HG02870 (cell line): ENCODE measurements around the gene AANAT.

ENCODE experiments used
- ATAC-seq: cut with Tn5 transposase; IDR thresholded peaks from one replicate; pipeline ENCODE4 v1.9.1; 2021; ENCODE audit warnings: mild to moderate bottlenecking, moderate library complexity; ENCODE audit not compliant: unreplicated experiment

AANAT gene

DNA sequence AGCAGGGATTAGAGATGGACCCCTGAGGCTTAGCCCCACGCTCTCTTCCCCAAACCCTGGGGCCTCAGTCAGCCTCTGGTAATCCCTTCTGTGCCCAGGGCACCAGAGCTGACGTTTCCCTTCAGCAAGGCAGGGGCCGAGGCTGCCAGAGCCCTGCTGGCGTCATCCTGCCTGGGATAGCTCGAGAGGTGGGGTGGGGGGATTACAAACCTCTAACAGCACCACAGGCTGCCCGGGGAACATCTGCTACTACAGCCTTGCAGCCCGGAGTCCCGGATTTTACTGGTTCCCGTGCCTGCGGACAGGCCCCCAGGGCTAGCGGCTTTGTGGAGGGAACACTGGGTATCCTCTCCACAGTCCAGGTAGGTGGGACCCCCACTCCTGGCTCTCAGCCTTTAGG is at the start of gene AANAT:
TSS of gene AANAT (plus strand) at position 238 of the 400 bp plus-strand sequence. CDS start 1,144 bp downstream, outside the sequence.
- no peak for ATAC-seq

GRCh38 chr17:76419576-76420260 is 47.7 kb upstream of the AANAT start:
- ATAC-seq, result no peak

DNA sequence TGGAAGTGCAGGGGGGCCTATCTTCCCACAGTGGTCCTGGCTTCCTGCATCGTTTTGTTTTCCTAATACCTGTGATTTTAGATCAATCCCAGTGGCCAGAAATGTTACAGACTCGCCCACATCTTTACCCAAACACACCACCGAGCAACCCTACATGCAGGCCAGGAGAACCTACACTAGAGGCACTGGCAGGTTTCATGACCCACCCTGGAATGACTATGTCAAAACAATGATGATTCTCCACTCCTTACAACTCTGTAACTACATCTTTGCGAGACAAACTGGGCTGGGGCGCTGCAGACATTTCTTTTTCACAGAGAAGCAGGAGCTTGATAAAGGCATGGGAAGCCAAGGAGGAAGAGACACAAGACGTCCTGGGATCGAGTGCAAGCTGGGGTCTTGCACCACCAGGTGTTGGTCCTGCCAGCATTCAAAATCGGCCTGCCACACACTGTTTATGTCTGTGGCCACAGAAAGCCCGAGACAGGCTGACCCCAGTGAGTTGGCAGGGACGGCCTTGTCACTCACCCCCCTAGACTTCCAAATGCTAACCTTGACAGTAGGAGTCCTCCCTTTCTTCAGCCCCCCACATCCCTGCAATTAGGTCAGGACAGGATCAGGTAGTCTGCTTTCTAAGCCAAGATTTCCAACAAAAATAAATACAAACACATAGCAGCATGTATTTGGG is 46.9 kb upstream of the AANAT start:
- ATAC-seq, result no peak

GRCh38 chr17:76421044-76421407 is 46.4 kb upstream of the AANAT start:
- ATAC-seq, result no peak

GRCh38 chr17:76422406-76422805 is 45.0 kb upstream of the AANAT start:
- no peak for ATAC-seq

DNA sequence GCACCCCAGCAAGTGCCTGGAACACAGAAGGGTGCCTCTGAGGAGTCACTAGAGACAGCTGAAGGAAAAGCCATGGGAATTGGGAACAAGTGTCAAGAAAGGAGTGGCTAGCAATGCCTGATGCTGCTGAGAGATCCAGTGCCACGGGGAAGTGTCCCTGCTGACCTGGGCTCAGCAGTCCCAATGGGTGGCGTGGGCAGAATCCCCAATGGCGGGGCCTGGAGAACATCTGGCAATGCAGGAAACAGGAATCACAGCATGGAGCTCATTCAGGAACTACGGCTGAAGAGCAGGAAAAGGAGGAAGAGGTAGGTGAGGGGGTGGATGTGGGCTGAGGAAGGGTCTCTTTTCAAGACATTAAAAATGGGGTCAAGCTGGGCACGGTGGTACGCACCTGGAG is 44.5 kb upstream of the AANAT start:
- ATAC-seq, result no peak

GRCh38 chr17:76426853-76427252 is 40.5 kb upstream of the AANAT start:
- ATAC-seq, result no peak

GRCh38 chr17:76427501-76428231 is 39.7 kb upstream of the AANAT start:
- ATAC-seq, result no peak

DNA sequence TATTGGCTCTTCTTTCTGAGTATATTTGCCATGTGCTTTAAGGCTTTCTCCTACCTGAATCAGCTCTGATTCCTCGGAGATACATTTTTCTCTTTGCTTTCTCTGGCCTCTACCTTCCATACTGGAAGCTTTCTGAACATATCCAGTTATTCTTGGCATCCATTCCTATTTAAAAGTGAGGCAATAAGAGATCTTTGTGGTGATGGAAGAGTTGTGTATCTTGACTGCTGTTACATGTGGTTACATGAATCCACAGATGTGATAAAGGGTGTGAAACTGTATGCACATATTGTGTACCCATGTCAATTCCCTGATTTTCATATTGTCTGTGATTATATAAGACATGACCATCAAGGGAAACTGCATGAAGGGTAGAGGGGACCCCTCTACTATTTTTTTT is 38.9 kb upstream of the AANAT start:
- ATAC-seq, result no peak

DNA sequence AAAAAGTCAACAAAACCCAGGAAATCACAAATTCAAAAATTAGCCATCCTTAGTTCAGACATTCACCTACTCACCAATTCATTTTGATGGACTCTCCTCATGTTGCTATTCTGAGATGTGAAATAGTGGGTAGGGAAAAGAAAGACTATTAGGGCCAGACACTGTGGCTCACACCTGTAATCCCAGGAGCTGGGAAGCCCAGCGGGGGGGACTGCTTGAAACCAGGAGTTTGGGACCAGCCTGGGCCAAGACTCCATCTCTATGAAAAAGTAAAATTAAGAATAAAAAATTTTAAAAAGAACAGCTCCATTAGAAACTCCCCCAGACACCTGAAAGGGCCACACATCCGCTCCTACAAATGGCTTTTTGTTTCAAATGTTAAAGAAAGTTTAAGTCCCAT is 35.9 kb upstream of the AANAT start:
- no peak for ATAC-seq

DNA sequence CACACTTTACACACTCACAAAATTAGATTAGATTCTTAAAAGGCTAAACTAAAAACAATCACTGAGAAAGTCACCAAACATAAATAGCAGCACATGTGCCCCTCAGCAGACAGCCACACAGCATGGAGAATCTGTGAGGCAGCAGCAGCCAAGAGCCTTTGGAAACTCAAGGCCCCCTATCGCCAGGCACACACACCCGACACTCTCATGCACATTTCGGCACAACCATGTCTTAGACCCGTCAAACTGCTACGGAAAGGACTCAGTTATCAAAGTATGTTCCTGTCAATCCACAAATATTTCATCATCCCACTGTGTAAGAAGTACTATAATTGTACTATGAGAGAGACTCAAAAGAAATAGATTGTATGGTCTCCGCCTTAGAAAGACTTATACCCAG is 35.4 kb upstream of the AANAT start:
- no peak for ATAC-seq

GRCh38 chr17:76432712-76433336 is 34.6 kb upstream of the AANAT start:
- ATAC-seq, result no peak

GRCh38 chr17:76433693-76434092 is 33.7 kb upstream of the AANAT start:
- ATAC-seq, result no peak

GRCh38 chr17:76434870-76435269 is 32.5 kb upstream of the AANAT start:
- no peak for ATAC-seq

GRCh38 chr17:76435751-76436150 is 31.7 kb upstream of the AANAT start:
- no peak for ATAC-seq

DNA sequence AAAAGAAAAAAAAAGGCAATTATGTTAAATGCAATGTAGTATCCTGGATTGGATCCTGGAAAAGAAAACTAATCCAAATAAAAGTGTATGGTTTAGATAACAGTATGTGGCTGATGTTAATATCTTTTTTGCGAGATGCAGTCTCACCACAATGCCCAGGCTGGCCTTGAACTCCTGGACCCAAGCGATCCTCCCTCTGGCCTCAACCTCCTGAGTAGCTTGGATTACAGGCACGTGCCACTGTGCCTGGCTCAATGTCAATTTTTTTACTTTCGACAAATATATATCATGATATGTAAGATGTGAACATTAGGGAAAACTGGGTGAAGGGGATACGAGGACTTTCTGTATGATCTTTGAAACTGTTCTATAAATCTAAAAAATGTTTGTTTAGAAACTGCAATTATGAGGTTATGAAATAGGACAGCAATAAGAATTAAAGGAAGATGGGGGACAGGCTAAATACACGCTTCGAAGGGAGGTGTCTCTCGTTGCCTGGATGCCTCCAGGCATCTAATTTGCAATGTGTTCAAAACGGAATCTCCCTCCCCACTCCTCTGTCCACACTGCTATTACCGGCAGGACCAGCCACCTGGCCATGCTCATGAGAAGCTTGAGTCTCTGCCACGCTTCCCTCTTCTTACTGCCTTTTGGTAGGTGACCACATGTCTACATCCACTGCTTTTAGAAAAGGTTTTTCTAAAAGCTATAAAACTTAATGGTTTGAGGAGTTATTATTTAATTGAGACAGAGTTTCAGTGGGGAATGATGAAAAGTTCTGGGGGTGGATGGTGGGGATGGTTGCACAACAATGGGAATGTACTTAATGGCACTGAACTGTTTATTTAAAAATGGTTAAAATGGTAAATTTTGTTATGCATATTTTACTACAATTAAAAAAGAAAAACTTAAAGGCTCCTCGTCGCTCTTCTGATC is 29.7 kb upstream of the AANAT start:
- no peak for ATAC-seq

- no peak for ATAC-seq
These were observed 28.5 kb upstream of the AANAT start for GRCh38 chr17:76438906-76439305.

- no peak for ATAC-seq
These were observed 28.0 kb upstream of the AANAT start for GRCh38 chr17:76439314-76439928.

GRCh38 chr17:76440751-76441362 is 26.5 kb upstream of the AANAT start:
- no peak for ATAC-seq
